Activated CD4-positive, alpha-beta T cell treated with anti-CD3 and anti-CD28 coated beads for 24 hours (primary cell): Measurements from ENCODE around the gene SNED1.

ENCODE experiments used
- DNase-seq, 2 donors: peaks; one replicate each; pipeline ENCODE4 v3.0.0-alpha.2; 2020; ENCODE audit warnings: low read depth in 2 of 2

Gene SNED1

DNA sequence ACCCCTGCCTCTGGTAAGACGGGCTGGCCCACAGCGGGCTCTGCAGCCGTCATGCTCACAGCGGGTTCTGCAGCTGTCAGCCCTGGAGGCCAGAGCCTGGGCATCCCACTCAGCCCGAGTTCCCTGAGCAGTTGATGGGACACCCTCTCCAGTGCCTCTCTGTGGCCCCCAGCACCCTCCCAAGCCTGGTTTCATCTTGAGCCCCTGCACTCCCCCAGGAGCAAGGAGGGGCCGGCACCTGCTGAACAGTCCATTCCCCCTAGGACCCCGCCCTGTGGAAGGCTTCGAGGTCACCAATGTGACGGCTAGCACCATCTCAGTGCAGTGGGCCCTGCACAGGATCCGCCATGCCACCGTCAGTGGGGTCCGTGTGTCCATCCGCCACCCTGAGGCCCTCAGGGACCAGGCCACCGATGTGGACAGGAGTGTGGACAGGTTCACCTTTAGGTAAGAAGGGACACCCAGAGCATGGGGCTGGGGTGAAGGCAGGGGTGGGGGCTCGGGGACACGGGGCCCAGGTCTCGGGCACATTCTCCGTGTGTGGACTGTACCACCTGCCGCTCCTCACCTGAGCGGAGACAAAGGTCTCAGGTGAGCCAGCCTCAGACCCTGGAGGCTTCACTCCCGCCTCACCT, 69.2 kb downstream of the SNED1 start:
- no peak for DNase-seq

DNA sequence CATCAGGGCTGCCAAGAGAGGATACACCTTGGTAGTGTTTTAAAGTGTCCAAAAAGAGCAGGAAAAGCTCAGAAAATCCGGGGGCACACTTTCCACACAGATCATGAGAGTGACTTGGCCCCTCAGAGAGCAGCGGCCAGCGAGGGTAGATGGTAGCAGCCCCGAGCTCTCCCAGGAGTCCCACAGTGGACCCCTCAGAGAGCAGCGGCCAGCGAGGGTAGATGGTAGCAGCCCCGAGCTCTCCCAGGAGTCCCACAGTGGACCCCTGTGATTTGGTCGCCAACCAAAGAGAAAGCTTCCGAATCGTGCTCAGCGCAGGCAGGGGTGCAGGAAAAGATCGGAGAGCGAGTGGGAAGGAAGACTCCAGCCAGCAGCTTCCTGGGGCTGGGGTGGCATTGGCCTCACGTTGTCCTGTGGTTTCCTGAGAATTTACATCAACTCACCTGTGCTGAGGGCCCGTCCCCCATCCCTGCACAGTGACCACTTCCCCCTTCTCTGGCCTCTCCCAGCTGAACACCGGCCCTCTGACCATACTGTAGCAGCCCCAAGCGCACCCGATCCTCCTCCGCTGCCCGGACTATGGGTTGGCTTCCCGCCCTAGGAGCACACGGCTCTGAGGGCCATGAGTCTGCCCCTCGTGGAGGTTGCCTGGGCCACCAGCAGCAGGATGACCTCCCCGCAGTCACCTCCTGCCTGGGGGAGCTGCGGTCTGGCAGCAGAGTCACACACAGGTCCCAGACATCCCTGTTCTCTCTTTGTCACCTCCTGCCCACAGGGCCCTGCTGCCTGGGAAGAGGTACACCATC, 69.9 kb downstream of the SNED1 start:
- DNase-seq = no peak

DNA sequence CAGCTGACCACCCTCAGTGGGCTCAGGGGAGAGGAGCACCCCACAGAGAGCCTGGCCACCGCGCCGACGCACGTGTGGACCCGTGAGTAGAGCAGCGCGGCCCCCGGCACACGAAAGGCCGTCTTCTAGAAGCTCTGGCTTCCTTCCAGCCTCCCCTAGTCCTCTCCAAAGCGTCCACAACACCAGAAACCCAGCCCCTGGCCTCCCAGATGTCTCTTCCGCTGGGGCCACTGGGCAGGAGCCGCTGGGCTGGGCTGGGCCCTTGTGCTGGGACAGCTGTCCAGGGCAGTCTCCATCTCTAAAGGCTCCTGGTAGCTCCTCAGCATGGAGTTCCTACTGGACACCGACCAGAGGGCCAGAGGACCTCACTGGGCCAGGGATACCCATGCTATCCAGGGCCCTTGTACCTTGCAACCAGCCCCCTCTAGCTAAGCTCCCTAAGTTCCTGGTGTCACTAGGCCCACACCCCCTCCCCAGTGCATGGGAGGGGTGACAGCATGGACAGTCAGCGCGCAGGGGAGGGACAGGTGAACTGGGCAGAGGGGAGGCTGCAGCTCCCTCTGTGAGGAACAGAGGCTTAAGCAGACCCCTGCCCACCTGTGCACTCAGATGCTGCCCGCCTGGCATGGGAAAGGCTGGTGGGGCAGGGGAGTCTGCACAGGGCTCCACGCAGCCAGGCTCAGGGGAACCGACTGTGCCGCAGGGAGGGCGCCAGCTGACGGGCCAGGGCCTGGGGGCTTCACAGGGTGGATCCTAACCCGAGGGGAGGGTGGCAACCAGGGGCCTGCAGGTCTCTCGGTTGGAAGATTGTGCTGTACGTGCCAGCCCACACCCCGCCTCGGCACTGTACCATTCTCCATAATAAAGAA, 70.8 kb downstream of the SNED1 start:
- DNase-seq = no peak

DNA sequence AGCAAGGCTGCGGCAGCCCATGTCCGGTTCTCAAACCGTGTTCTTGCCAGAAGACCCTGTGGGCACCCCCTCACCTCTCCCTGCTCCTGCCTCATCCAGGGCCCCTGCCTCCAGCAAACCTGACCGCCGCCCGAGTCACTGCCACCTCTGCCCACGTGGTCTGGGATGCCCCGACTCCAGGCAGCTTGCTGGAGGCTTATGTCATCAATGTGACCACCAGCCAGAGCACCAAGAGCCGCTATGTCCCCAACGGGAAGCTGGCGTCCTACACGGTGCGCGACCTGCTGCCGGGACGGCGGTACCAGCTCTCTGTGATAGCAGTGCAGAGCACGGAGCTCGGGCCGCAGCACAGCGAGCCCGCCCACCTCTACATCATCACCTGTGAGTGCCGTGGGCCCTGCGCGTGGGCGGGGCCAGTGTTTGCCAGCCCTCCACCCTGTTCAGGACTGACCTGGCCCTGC, 71.4 kb downstream of the SNED1 start:
- no peak for DNase-seq

DNA sequence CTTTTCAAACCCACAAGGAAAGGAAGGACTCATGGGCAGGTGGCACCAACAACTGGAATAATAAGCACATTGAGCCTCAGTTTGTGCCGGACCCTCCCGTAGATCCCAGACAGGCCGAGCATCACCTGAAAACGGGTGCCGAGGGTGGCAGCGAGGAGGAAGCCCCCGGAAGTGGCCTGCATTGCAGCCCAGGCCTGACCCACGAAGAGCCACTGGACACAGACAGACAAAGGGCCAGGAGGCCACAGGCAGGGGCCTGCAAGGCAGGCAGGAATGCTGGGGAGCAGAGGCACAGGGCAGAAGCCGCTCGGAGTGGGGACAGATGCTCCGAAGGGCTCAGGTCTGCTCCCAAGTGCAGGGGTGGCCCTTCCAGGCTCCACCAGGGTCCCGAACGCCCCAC, 71.9 kb downstream of the SNED1 start:
- no peak for DNase-seq

DNA sequence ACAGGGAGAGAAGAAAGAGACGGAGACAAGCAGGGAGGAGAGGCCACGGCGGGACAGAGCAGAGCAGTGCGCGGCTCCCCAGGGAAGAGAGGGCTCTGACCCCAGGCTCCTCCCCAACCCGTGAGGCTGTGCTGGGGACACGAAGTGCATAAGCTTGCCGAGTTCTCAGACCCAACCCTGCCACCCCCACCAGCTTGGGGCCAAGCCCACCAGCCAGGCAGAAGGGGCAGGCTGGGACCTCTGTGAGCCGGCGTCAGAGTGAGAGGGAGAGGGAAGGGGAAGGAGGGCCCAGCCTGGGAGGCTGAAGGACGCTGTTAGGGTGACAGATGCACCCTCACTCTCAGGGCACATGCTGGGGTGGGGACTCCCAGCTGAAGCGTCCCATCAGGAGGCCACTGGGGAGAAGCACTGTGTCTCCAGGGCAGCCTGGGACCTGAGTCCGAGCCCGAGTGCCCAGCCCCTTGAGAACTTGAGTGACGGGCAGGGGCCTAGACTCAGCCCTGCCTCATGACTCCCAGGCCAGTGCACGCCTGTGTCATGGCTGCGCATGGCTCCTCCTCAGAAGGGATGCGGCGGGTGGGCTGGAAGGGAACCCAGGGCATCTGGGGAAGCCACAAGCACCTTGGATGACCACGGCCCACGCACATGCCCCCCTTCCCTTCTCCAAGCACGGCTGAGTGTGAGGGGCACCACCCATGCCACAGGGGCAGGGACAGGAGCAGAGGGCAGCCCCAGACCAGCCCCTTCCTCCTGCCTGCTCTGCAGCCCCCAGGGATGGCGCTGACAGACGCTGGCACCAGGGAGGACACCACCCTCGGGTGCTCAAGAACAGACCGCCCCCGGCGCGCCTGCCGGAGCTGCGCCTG, 72.6 kb downstream of the SNED1 start:
- DNase-seq = no peak

DNA sequence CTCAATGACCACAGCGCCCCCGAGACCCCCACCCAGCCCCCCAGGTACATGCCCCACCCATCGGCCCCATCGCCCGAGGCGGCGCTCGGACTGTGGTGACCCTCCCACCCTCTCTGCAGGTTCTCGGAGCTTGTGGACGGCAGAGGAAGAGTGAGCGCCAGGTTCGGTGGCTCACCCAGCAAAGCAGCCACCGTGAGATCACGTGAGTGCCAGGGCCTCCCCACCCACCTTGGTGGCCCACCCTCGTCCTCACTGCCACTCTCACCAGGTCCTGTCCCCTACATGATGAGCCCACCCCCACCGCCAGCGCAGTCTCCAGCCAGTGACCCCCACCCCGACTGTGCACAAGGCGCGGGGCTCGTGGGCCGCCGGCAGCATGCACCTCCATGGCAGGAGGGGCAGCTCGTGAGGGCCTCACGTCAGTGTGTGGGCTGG, 73.3 kb downstream of the SNED1 start:
- no peak for DNase-seq

DNA sequence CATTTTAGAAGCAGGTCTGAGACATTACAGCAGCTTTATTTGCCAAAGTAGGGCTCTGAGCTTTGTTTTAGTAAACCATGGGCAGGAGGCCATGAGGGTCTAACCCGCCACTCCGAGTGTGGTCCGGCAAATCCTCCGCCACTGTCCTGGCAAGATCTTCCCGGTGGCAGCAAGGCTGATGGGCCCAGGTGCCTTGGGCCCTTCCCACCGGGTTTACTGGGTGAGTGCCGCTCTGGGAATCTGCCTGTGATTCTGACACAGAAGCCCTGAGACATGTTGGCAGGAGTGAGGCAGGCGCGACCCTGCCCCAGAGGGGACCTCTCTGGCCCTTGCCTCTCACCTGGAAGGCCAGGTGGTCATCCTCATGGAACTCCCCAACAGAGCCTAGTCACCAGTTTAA, 73.7 kb downstream of the SNED1 start:
- no peak for DNase-seq

DNA sequence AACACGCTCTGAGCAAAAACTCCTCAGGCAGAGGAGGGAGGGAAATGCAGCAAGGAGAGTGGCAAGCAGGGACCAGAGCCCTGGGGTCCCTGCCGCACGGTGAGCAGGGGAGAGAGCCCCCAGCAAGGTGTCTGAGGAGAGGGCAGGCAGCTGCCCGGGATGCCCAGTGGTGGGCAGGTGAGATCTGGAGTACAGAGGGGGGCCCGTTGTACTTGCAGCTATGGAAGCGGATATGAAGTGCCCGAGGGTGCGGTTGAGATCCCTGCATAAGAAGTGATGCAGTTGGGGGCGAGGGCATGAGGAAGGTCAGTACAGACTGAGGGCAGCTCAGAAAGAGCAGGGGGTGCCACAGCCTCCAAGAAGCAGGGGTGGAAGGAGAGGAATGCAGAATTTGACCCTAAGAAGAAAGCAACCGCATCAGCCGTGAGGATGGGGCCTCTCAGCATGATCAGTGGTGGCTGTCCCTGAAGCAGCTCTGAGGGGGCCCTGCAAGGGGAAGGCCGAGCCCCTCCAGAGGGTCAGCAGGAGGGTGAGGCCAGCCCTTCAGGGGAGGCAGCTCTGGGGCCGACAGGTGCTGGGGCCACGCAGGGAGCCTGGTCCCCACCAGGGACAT, 74.2 kb downstream of the SNED1 start:
- no peak for DNase-seq

DNA sequence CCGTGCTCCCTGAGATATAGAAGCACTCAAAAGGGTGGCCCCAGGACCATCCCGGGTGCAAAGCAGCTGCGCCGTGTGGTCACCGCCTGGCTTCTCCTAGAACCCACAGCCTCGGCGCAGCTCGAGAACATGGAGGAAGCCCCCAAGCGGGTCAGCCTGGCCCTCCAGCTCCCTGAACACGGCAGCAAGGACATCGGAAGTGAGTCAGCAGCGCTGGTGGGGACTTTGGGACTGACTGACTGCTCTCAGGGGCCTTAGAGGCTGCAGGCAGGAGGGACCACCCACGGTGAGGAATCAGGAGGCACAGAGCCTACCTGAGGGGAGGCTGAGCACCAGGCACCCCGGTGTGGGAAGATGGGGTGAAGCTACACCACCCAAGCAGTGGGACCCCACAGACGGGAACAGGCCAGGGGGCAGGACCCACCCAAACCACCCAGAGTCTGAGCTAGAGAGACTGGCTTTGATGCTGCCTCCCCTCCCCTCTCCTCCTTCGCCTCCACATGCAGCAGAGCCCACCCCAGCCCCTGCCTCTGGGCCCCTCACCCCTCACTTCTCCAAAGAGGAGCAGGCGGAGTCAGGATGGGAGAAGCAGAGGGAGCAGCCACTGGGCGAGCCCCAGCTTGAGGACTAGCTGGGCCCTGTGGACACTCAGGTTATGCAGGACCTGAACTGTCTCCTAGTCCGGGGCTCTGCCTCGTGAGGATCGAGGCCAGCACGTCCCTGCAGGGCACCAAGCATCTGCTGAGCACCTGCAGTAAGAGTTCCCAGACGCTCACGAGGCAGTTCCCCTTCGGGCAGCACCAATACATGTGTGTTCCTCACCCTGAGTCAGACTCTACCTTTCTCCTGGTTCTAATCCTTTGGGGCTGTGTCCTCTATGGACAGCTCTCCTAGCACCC, 75.0 kb downstream of the SNED1 start:
- no peak for DNase-seq

DNA sequence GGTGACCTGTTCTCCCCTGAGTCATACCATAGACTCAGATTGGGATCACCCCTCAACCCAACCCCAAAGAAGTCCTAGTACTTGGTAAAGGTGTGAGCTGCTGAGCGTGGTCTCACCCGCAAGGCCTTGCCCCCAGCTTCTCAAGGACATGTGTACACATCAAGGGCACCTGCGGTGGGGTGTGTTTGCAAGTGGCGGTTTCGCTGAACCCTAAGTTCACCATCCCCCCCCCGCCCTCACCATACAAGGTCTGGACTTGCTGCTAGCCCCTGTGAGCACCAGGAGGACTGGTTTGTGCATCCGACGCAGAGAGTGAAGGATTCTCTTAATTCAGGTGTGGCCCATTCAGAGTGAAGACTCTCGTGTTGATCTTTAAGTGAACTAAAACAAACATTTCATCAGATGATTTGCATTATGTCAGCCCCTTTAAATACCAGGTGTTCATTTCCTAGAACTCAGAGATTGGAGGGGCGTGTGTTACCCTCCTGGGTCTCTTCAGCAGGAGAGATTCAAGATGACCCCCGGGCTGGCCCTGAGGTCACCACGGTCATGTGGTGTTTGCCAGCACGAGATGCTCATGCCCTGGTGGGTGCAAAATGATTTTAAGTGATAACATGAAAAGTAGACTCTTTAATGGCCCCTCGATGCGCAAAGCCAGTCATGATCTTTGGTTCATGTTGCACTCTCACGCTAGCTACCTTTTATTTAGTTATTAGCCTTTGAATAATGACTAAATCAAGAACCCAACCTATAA, 75.8 kb downstream of the SNED1 start:
- no peak for DNase-seq

DNA sequence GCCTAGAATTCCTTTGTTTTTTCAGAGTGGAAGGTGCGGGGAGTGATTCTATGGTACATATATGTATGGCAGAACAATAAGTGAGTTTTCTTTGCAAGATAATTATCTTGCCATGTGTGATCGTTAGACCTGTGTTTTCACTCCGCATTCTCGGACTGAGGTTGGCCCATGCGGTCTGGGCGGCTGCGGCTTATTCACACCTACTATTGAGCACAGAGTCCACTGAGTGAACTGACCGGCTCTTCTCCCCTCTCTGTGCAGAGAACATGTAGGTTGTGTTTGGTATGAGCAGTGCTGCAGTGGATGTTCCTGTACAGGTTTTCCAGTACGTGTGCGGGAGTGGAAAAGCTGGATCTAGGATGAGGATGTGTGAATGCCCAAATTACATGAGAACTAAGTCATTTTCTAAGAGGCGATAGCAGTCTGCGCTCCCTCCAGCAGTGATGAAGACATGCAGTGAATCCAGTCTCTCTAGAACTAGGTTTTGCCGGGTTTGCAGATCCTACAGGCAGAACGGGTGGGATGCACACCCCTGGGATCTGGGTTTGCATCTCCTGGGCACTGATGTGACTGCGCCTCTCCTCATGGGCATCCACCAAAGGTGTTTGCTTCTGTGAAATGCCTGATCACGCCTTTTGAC, 76.6 kb downstream of the SNED1 start:
- DNase-seq = no peak

DNA sequence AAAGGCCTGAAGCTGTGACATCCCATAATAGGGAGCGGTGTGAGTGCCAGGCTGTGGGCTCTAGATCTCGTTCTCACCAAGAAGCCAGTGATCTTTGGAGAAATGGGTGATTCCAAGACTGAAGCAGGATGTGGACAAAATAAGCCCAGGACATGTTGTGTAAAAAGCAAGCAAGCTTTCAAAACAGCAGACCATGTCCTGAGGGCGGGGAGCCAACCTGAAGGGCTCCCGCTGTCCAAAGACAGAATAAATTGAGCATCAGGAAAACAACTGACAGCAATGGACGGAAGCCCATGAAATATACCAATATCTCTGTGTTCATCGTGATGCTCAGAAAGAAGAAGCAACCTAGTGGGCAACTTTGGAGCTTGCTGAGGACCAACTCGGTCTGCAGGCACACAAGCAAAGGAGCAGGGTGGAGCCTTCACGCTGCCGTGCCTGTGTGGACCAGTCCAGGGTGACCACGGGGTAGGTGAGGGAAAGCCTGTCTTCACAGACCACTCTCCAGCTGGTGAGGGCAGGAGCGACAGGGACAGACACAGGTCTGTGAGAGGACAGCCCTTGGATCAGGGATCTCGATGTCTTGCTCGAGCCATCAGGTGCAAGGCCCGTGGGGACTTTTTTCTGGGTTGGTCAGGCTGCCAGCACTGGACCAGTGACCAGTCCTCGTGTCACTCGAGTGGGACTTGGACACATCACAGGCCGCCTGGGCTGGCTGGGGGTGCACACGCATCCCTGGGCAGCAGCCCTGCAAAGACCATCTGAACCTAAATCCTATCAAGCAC, 82.2 kb downstream of the SNED1 start:
- no peak for DNase-seq

DNA sequence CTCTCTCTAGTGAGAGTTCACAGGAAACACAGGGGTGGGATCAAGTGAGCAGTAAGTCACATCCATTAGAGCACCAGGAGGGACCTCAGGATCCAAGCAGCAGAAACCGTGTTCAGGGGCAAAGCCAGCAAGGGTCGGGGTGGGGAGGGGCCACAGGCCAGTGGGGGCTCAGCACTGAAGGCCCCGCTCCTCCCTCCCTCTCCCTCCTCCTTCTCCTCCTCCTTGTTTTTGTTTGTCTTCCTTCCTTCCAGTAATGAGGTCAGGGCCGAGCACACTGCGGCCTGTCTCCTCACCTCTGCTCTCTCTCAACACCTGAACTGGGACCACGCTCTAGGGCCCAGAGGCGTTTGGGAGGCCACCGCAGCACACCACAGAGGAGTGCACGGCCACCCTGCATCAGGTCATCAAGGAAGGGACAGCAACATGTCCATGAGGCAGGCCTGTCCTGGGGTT, 82.8 kb downstream of the SNED1 start:
- DNase-seq = no peak

DNA sequence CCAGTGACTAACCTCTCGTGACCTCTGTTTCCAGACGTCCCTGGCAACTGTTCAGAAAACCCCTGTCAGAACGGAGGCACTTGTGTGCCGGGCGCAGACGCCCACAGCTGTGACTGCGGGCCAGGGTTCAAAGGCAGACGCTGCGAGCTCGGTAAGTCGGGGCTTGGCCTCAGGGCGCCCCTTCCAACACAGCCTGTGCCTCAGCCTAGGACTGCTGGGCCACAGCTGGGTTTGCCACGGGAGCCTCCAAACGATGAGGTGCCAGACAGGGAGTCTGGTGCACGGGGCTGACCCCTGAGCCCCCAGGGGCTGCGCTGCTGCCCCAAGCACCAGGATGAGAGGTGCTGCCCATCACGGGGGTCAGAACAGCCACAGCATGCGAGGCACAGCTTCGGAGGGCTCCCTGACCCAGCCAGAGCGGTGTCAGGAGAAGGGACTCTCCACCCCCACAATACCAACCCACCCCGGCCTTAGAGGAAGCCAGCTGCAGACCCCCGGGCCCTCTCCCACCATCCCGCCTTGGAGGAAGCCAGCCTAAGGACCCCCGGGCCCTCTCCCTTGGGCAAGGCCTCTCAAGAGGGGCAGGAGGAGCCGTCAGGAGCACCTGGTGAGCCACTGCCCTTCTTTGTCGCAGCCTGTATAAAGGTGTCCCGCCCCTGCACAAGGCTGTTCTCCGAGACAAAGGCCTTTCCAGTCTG, 83.4 kb downstream of the SNED1 start:
- DNase-seq = no peak

DNA sequence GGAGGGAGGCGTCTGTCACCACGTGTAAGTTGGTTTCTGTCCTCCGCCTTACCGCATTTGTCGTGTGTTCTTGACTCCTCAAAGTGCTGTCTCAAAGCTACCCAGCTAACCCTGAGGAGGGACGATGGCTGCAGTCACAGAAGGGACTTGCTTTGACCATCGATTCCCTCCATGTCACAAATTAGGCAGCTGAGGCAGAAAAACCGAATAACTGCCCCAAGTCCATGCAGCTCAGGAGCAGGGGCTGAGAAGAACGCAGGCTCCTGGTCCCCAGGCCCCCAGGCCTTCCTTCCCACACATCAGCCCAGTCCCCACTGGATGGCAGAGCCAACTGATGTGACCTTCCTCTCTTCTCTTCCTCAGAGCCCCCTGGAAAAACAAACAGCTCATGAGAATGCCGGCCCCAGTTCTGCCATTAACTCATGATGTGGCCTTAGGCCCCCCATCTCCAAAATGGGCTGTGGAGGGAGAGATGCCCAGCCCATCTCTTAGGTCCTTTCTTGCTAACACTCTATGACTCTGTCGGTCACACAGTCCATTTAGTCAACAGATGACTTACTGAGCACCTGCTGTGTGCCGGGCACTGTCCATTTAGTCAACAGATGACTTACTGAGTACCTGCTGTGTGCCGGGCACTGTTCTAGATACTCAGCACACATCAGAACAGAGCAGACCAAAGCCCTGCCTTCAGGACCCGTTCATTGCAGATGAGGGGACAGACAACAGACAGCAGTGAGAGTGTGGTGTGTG, 84.1 kb downstream of the SNED1 start:
- no peak for DNase-seq

DNA sequence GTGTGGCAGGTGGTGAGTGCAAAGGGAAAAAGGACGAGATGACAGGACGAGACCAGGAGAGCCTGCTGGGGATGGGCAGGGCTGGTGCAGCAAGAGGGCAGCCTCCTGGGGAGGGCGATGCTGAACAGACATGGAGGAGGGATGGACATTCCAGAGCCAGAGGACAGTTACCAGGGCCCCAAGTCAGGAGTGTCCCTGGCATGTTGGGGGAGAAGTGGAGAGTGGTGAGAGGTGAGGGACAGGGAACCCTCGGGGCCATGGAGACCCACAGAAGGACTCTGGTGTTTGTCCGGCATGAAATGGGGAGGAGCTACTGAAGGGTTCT, 84.6 kb downstream of the SNED1 start:
- DNase-seq = no peak
